Spleen (tissue), 7 donors: ENCODE measurements around the gene MT1F.

Experiments used
- CTCF ChIP-seq, 11 experiments: fragments of 200-600 bp in 7 of 11; fragments of 450-650 bp in 4 of 11; sonication (generic) in 4 of 11; IDR thresholded peaks in 8 of 11; conservative IDR thresholded peaks in 3 of 11; 1 replicate in 7 of 11; 2 replicates in 4 of 11; pipeline versions ENCODE4 v1.4.0 to v1.8.0; 2016 to 2021; ENCODE audit warnings: antibody characterized with exemption in 11 of 11, inconsistent platforms in 4 of 11, mild to moderate bottlenecking in 1 of 11
- POLR2A ChIP-seq, 3 donors: fragments of 450-650 bp; IDR thresholded peaks; one replicate each; pipeline ENCODE4 v1.5.1; 2017; ENCODE audit warnings: antibody characterized with exemption in 3 of 3, mild to moderate bottlenecking in 1 of 3
- POLR2AphosphoS5 ChIP-seq, 3 donors: sonication (generic); formaldehyde crosslinking; IDR thresholded peaks; one replicate each; pipeline ENCODE4 v1.5.1; 2017; ENCODE audit warnings: antibody characterized with exemption in 3 of 3
- donor health status: DM: no; HTN: no; CAD: no; lungs with moderate emphysema.
- donor health status: DM: no; HTN: no; CAD: no.
- donor health status: DM: no; HTN: no; CAD: no.

GRCh38 chr16:56669005-56669839 lies 11.5 kb downstream of the MT1F start, which contains the start of gene MT1H:
- no peak for TF ChIP-seq CTCF (IDR thresholded peaks at IDR 0.05 in 8 of 11, conservative IDR thresholded peaks at IDR 0.05 in 3 of 11)
- no peak for TF ChIP-seq POLR2A (IDR thresholded peaks at IDR 0.05)
- TF ChIP-seq POLR2AphosphoS5 (IDR thresholded peaks at IDR 0.05) = no peak
